Epithelial cell of esophagus (primary cell): ENCODE results near the gene OSBPL10.
"Not testable (repeated sequence)": the region's sequence is repeated elsewhere in the genome, so short reads cannot be mapped to it uniquely, and the experiment has no call there.

Experiments used
- DNase-seq: peaks from one replicate; pipeline ENCODE4 v3.0.0; 2010; ENCODE audit warnings: low read depth
- H3K4me3 ChIP-seq: 2 replicates; pipeline ENCODE4 v1.5.1; 2011; ENCODE audit warnings: mild to moderate bottlenecking, low read length, control low read depth
- CTCF ChIP-seq: IDR thresholded peaks from 2 replicates; pipeline ENCODE4 v1.5.1; 2011; ENCODE audit warnings: low read depth, mild to moderate bottlenecking, low read length, control low read depth, inconsistent platforms; ENCODE audit not compliant: insufficient read depth; ENCODE audit errors: missing control alignments

The OSBPL10 gene

GRCh38 chr3:32002561-32003368 lies 21.7 kb upstream of the OSBPL10 start:
- no peak for DNase-seq
- no peak overlapping the region for H3K4me3 ChIP-seq
- no peak for TF ChIP-seq CTCF

GRCh38 chr3:32000877-32001276 lies 19.8 kb upstream of the OSBPL10 start:
- H3K4me3 ChIP-seq, result no peak overlapping the region
- DNase-seq, result no peak
- TF ChIP-seq CTCF, result no peak

- DNase-seq, result no peak
- TF ChIP-seq CTCF, result no peak
- no peak overlapping the region for H3K4me3 ChIP-seq
Measured at GRCh38 chr3:31999907-32000439, 18.9 kb upstream of the OSBPL10 start.

- DNase-seq, result no peak
- TF ChIP-seq CTCF, result no peak
Measured at GRCh38 chr3:31997500-31997899, 16.4 kb upstream of the OSBPL10 start.

GRCh38 chr3:31996195-31996594 lies 15.1 kb upstream of the OSBPL10 start:
- no peak for DNase-seq
- no peak overlapping the region for H3K4me3 ChIP-seq
- TF ChIP-seq CTCF, result no peak

More at GRCh38 chr3:31997500-31997899, 16.4 kb upstream of the OSBPL10 start:
- H3K4me3 ChIP-seq, result no peak overlapping the region

GRCh38 chr3:31995026-31995425 lies 14.0 kb upstream of the OSBPL10 start:
- not testable (repeated sequence) for H3K4me3 ChIP-seq, DNase-seq

- no peak for DNase-seq
- no peak for TF ChIP-seq CTCF
- no peak overlapping the region for H3K4me3 ChIP-seq
Measured at GRCh38 chr3:31993843-31994242, 12.8 kb upstream of the OSBPL10 start.

- H3K4me3 ChIP-seq, DNase-seq: not testable (repeated sequence)
Measured at GRCh38 chr3:31992995-31993394, 11.9 kb upstream of the OSBPL10 start.
